HL-60 (cell line): ENCODE results near the gene FRK.

Source experiments
- CTCF ChIP-seq: IDR thresholded peaks from one replicate; pipeline ENCODE4 v1.5.1; 2011; ENCODE audit warnings: low read length, control low read depth, inconsistent platforms; ENCODE audit not compliant: insufficient read depth
- POLR2AphosphoS5 ChIP-seq: IDR thresholded peaks from 2 replicates; pipeline ENCODE4 v1.6.1; 2012; ENCODE audit warnings: low read depth
- REST ChIP-seq: IDR thresholded peaks from 2 replicates; pipeline ENCODE4 v1.6.1; 2012; ENCODE audit warnings: low read depth; ENCODE audit not compliant: insufficient replicate concordance

- no peak for TF ChIP-seq CTCF
- no peak for TF ChIP-seq POLR2AphosphoS5
- no peak for TF ChIP-seq REST
These were observed 10.1 kb upstream of the FRK start for GRCh38 chr6:116070616-116071389.
